K562 (cell line): ENCODE results near the gene HAX1. TPM values are rescaled to one million over a fixed set of nuclear protein-coding genes. Genes with fewer than 3 reads are reported as not detected.

Experiments
- ATF4 ChIP-seq: fragments of 450-650 bp; formaldehyde crosslinking; IDR thresholded peaks from 2 replicates; pipeline ENCODE4 v1.4.0; 2022; ENCODE audit warnings: mild to moderate bottlenecking, moderate library complexity
- BRD9 ChIP-seq: fragments of 450-650 bp; IDR thresholded peaks from 2 replicates; pipeline ENCODE4 v1.6.1; 2018; ENCODE audit warnings: low read depth; ENCODE audit not compliant: partially characterized antibody
- CHD4 ChIP-seq: fragments of 200-600 bp; sonication (generic); IDR thresholded peaks from 3 replicates; pipeline ENCODE4 v1.6.1; 2012; ENCODE audit warnings: low read depth, mild to moderate bottlenecking, mixed read lengths, low read length, inconsistent platforms; ENCODE audit not compliant: insufficient read depth, insufficient replicate concordance, poor library complexity, severe bottlenecking
- EP300 ChIP-seq: IDR thresholded peaks from 2 replicates; pipeline ENCODE4 v1.6.1; 2012; ENCODE audit warnings: low read length, improper control_type of control experiment
- EP400 ChIP-seq: fragments of 450-650 bp; IDR thresholded peaks from 2 replicates; pipeline ENCODE4 v1.6.1; 2017; ENCODE audit warnings: antibody characterized with exemption, mild to moderate bottlenecking, moderate library complexity
- ESRRA ChIP-seq: fragments of 450-650 bp; IDR thresholded peaks from 2 replicates; pipeline ENCODE4 v1.6.1; 2014; ENCODE audit warnings: low read depth, mild to moderate bottlenecking, moderate library complexity, borderline replicate concordance
- ETS2 ChIP-seq: IDR thresholded peaks from 2 replicates; pipeline ENCODE4 v1.6.1; 2016; ENCODE audit warnings: borderline replicate concordance, missing genetic modification characterization, mild to moderate bottlenecking, moderate library complexity, missing compliant biosample characterization; ENCODE audit not compliant: poor library complexity, severe bottlenecking
- HDAC2 ChIP-seq: fragments of 450-650 bp; IDR thresholded peaks from 2 replicates; pipeline ENCODE4 v1.6.1; 2016; ENCODE audit warnings: mild to moderate bottlenecking
- KDM4B ChIP-seq, 2 experiments: fragments of 450-650 bp in 1 of 2; sonication (generic) in 1 of 2; IDR thresholded peaks; 2 replicates each; pipeline ENCODE4 v1.6.1; 2016 to 2017; ENCODE audit warnings: borderline replicate concordance in 2 of 2, antibody characterized with exemption in 1 of 2, low read depth in 1 of 2, mild to moderate bottlenecking in 1 of 2
- MCM3 ChIP-seq: fragments of 450-650 bp; IDR thresholded peaks from 2 replicates; pipeline ENCODE4 v1.6.1; 2016
- MNT ChIP-seq, 2 experiments: fragments of 450-650 bp; conservative IDR thresholded peaks; 2 replicates each; pipeline ENCODE4 v1.6.1; 2017; ENCODE audit warnings: mild to moderate bottlenecking in 2 of 2, moderate library complexity in 2 of 2
- NFRKB ChIP-seq: fragments of 450-650 bp; IDR thresholded peaks from 2 replicates; pipeline ENCODE4 v1.6.1; 2016; ENCODE audit warnings: low read depth
- RFX5 ChIP-seq: IDR thresholded peaks from 2 replicates; pipeline ENCODE4 v1.6.1; 2011; ENCODE audit warnings: low read depth, mild to moderate bottlenecking, improper control_type of control experiment, low read length
- SMARCA4 ChIP-seq: fragments of 450-650 bp; IDR thresholded peaks from 2 replicates; pipeline ENCODE4 v1.6.1; 2016
- TEAD1 ChIP-seq, 2 experiments: fragments of 450-650 bp in 1 of 2; sonication (generic) in 1 of 2; formaldehyde crosslinking; IDR thresholded peaks; 2 replicates each; pipeline versions ENCODE4 v1.4.0 to v1.8.0; 2020 to 2022; ENCODE audit warnings: mild to moderate bottlenecking in 2 of 2, missing genetic modification reagents in 1 of 2
- ZNF174 ChIP-seq: fragments of 250-450 bp; sonication (Bioruptor Pico); IDR thresholded peaks from 2 replicates; pipeline ENCODE4 v1.4.0; 2020; ENCODE audit warnings: mild to moderate bottlenecking
- ZNF444 ChIP-seq: fragments of 250-450 bp; sonication (Bioruptor Pico); IDR thresholded peaks from 2 replicates; pipeline ENCODE4 v1.4.0; 2020; ENCODE audit warnings: mild to moderate bottlenecking, moderate library complexity
- ZNF668 ChIP-seq: fragments of 250-450 bp; sonication (Bioruptor Pico); IDR thresholded peaks from 2 replicates; pipeline ENCODE4 v1.8.0; 2022; ENCODE audit warnings: mild to moderate bottlenecking, inconsistent platforms
- polyA plus RNA-seq, 8 experiments: library from polyadenylated mRNA; depleted of rRNA in 4 of 8; stranded (reverse) in 5 of 8; unstranded in 3 of 8; fragments of >200 nt; fragmentation: Nextera tagmentation in 2 of 8; fragmentation: Illumina TruSeq in 1 of 8; extraction: Ambion mirVana in 2 of 8; extraction: Trizol in 1 of 8; gene quantifications; 2 replicates each; pipeline versions ENCODE4 v1.2.1 to v1.2.3, GENCODE V29; 2011 to 2014; ENCODE audit warnings: inconsistent platforms in 1 of 8, missing spikeins in 1 of 8
- total RNA-seq, 7 experiments: library from RNA; depleted of rRNA in 6 of 7; stranded (reverse); fragments of >200 nt in 6 of 7; fragmentation: Illumina TruSeq in 2 of 7; extraction: Trizol in 2 of 7; gene quantifications; 2 replicates each; pipeline versions ENCODE4 v1.2.1 to v1.2.3, GENCODE V29; 2011 to 2021; ENCODE audit warnings: low replicate concordance in 1 of 7
- TF ChIP-seq, protein P1 (sequence below): fragments of 450-650 bp; IDR thresholded peaks from 2 replicates; pipeline ENCODE4 v1.6.1; 2016; ENCODE audit warnings: low read depth, mild to moderate bottlenecking, moderate library complexity
- TF ChIP-seq, protein P2 (sequence below), 2 experiments: fragments of 250-450 bp in 1 of 2; fragments of 450-650 bp in 1 of 2; sonication (Bioruptor Pico) in 1 of 2; IDR thresholded peaks; 2 replicates each; pipeline versions ENCODE4 v1.6.1 to v1.8.0; 2016 to 2021; ENCODE audit warnings: mild to moderate bottlenecking in 2 of 2, moderate library complexity in 2 of 2, missing compliant biosample characterization in 1 of 2, missing genetic modification characterization in 1 of 2

The HAX1 gene
- total and polyA plus RNA-seq, 9 of the 15 experiments (the other 6 are each of a cell fraction or from before 2014, with no cell fraction given), result 143 to 492 (median 234) TPM

DNA sequence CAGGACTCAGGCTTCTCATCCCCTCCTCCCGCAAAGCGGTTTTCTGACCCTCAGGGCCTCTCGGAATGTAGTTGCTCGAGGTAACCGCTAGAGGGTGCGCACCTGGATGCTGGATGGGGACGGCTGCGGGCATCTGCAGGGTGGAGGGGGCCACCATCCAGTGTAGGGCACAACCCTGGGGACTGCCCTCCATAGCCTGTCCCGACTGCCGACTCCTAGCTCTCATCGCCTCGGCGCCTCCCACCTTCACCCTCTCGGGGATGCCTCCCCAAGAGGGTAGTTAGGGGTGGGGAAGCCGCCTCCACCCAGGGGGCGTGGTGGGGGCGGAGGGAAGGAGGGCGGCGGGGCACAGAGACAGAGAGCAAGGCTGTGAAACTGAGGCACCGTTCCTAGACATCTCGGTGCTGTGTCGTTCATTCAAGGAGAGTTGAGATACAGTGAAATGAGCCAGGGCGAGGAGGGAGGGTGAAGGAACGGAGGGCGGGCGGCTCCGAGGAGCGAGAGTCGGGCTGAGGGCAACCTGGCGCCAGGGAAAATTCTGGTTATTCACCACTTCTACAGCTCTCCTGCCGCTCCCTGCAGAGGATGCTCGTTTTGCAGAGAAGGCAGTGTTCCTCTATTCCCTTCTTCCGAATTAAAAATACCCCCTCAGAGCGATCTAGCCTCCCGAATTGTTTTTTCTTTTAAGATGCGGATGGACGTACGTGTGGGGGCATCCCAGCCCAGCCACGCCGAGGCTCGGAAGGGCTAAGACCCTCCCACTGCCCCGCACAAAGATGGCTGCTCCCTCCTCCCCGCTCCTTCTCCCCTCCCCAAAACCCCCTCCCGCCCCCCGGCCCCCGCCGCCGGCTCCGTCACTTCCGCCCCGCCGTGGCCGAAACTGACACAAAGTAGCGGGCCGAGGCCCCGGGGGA is 52.5 kb downstream of the HAX1 start, which contains the start of gene ATP8B2 (continued):
- TF ChIP-seq CHD4 (no peak), ATF4 (CRISPR knock-in tag) (no peak), EP400 (no peak), MCM3 (no peak), HDAC2 (0 out of 2 replicates have a peak, but pooled peaks have one; percentile 65), ETS2 (tag) (no peak), RFX5 (no peak), KDM4B (IDR thresholded peaks at IDR 0.05; ENCODE audit: borderline replicate concordance in 2 of 2, low read depth in 1 of 2) (peak in 1 of 2 experiments; percentile 50; a peak in 1 of 4 replicates), ZNF668 (CRISPR knock-in tag) (no peak), ESRRA (peak; percentile 56; the same call in 1 of the 2 replicates), SMARCA4 (0 out of 2 replicates have a peak, but pooled peaks have one; percentile 19), NFRKB (no peak), ZNF174 (CRISPR knock-in tag) (no peak), ZNF444 (CRISPR knock-in tag) (no peak), MNT (conservative IDR thresholded peaks at IDR 0.05) (peak in 1 of 2 experiments; percentile 54; a peak in 1 of 4 replicates), EP300 (no peak), BRD9 (no peak), TEAD1 (CRISPR knock-in tag; IDR thresholded peaks at IDR 0.05) (peak in 1 of 2 experiments; percentile 95; a peak in 2 of 4 replicates)
- TF ChIP-seq, protein P1, sequence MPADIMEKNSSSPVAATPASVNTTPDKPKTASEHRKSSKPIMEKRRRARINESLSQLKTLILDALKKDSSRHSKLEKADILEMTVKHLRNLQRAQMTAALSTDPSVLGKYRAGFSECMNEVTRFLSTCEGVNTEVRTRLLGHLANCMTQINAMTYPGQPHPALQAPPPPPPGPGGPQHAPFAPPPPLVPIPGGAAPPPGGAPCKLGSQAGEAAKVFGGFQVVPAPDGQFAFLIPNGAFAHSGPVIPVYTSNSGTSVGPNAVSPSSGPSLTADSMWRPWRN, result no peak
- TF ChIP-seq, protein P2, sequence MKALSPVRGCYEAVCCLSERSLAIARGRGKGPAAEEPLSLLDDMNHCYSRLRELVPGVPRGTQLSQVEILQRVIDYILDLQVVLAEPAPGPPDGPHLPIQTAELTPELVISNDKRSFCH (CRISPR knock-in tag; IDR thresholded peaks at IDR 0.05), result no peak
- TF ChIP-seq, protein P2 (tag; IDR thresholded peaks at IDR 0.05), result no peak
